HUDEP-2 (cell line): ENCODE data around the gene PIK3C2B.

Experiments
- DNase-seq, 76 experiments: peaks; one replicate each; lab custom pipeline; 2025; ENCODE audit not compliant: unreplicated experiment in 76 of 76; lab: John Stamatoyannopoulos, UW

Gene PIK3C2B

GRCh38 chr1:204463125-204464060 is 31.2 kb downstream of the PIK3C2B start:
- no peak for DNase-seq

DNA sequence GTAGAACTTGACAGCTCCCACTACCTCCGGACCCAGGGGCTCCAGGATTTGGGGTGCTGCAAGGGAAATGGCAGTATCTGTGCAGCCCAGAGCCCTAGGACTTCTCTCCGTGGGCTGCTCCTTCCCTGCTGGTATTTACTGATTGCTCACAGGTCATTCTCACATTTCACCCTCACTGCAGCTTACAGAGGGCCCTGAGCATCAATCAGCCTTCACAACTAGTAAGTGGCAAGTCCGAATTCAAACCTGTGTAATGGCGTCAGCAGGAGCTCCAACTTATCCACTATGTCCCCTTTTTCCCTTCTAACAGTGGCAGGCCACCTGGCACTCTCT is 32.4 kb downstream of the PIK3C2B start:
- DNase-seq = no peak

DNA sequence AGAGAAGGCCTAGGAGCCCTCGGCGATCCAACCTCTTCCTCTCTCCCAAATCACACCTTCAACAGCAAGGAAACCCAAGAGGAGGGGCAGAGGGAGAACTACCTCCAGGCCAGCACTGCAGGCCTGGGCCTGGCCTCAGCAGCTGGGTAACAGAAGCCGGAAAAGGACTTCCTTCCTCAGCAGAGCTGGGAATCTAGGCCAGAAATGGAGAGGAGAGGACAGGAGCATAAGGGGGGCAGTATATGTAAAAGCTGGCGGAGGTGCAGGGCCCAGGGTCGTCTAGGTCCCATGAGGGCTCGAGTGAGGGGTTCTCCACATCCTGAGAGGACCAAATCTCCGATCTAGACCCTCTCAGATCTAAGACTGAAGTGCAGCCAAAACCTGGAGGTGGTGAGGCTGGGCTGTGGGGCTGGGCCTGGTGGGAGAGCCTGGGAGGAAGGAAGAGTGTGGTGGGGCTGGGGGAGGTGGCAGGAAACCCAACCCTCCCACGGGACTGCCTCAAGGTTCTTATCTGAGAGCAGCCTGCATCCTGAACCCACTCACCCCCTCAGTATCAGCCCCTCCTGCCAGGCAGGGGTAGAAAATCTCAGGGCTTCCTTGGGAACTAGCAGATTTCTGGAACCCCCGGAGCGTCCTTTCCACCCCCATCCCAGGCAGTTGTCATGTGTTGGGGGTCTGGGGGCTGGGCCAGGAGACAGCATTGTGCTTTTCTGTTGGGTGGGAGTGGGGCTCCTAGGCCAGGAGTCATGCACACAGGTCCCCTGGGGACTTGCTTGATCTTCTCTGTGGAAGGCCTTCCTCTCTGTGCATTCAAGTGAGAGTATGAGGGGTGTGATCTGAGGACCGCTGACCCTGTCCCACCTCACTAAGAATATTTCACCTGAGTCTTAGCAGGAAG is 33.0 kb downstream of the PIK3C2B start:
- DNase-seq = no peak

DNA sequence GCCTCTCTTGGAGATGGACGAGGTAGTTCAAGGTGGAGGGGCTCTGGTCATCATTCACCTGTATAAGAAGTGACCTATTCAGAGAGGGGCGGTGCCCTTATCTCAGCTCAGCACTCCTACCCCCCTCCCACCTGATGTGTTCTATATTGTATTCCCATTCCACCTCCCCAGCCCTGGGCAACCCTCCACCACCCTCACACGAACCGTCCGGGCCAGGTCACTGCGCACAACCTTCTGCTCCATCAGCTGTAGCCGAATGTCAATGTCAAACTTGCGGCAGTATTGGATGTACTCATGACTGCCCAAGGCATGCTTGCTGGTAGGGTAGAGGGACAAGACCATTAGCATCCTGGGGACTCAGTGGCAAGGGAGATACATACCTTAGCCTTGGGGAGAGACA is 34.3 kb downstream of the PIK3C2B start:
- DNase-seq = no peak

GRCh38 chr1:204459706-204460105 is 34.9 kb downstream of the PIK3C2B start:
- DNase-seq = no peak

DNA sequence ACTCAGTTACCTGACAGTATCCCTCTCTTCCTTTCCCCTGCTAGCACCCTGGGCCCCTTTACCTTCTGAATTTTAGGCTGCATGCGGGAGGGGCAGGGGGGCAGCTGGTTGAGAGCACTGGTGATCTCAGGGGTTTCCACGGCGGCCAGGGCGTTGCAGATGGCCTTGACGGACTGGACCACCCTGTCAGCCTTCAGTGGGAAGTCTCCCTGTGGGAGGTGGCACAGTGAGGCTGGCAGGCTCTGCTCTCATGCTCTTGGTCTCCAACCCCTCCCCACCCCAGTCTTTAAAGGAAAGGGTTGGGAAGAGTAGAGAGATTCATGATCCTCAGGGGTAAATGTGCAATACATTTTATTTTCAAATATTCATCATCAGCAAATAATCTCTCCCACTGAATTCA is 36.9 kb downstream of the PIK3C2B start:
- DNase-seq = no peak

DNA sequence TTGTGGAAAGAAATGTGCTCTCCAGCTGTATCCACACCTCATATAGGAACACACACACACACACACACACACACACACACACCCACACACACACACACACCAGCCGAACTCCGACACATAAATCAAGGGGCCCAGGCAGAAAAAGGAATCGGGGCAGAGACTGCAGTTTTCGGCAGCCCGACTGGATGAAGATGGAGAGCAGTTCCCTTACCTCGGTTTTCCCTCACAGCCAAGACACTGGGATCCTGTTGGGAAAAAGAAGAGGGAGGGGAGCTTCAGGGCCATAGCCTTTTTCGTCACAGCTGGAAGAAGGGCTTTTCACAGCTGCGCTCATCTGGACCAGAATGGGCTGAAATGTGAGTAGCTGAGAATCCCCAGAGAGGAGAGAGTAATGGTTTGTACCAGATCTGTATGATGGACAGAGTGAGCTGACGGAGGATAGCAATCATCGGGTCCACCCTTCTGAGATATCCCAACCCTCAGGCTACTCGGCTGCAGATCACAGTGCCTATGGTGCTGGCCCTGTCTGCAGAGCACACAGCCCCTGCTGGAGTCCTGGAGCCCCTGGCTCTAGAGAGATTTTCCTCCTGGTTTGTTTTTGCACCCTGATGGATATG is 37.7 kb downstream of the PIK3C2B start:
- no peak for DNase-seq

DNA sequence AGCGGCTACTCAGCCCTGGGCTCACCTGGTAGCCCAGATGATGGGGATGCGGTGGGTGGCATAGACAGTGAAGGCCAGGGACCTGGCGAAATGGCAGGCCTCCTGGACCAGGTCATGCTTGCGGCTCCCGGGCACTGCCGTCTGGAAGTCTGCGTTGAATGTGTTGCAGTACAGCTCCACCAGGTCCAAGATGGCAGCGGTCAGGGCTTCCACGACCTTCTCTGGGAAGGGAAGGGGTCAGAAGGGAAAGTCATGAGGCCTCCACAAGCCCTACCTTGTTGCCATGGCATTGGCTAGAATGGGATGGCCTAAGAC is 38.8 kb downstream of the PIK3C2B start:
- no peak for DNase-seq

DNA sequence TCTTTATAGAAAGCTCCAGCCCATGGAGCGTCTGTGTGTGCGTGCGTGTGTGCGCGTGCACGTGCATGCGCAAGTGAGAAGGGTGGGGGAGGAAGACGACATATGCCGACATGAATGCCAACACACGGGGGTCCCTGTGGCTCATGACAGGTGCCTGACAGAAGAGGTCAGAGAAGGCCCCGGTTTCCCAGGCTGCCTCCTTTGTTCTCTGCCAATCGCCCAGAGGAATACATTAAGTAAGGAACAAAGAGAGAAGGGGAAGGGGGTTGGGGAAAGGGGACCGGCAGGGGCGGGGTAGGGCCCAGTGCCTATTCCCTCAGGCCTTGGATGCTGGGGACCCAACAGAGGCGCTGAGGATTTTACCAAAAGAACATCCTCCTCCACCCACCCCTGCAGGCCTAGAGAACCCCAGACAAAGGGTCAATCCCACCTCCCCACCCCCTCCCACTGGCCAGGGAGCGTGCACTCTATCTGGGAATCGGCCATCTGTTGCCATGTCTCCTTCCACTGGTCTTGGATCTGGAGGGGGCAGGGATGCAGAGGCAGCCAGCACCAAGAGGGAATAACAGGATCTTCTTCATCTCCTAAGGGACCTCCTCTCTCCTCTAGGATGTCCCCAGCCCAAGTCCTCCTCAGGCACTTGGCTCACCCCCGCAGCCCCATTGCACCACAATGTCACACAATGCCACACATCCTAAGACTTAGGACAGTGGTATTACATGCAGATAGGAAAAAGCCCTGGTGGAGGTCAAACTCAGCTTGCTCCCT is 39.4 kb downstream of the PIK3C2B start:
- no peak for DNase-seq

DNA sequence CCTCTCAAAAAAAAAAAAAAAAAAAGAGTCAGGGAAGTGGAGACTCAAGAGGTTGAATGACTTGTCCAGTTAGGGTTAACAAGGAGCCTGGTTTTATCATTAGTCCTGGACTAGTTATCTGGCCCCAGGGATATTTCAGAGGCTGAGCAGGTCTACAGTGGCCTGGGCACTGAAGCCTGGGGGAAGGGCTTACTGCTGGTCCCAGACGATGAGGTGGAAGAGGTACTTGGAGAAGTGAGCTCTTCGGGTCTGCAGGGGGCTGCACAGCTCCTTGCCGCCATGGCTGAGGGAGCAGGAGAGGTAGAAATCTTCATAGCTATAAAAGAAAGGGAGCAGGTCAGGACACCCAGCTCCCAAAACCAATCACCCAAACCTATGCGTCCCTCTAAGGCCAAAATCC is 40.1 kb downstream of the PIK3C2B start:
- no peak for DNase-seq

DNA sequence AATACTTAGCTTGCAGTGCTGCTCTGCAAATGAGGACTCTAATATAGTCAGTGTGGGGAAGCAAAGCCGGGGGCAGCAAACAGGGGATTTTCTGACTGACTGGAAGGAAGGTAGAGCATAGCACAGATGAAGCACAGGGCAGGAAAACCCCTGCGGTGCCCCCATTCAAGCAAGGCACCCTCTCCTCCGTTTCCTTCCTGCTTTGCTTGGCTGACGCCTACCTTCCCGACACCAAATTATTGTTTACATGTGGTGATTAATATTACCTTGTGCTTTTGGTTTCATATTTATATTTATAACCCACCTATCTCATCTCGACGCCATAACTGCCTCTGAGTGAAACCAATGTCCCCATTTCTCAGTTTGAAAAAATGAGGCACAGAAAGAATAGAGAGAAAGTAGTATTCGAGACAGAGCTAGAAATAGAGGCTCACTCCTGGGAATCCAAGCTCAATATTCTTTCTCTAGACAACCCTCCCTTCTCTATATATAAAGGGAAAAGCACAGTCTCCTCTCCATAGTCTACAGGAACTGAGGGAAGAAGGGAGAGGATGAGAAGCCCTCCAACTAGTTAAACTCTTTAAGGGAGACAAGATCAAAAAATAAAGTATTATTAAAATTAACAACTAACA is 41.3 kb downstream of the PIK3C2B start:
- no peak for DNase-seq

GRCh38 chr1:204451352-204452124 is 43.1 kb downstream of the PIK3C2B start:
- DNase-seq = no peak

DNA sequence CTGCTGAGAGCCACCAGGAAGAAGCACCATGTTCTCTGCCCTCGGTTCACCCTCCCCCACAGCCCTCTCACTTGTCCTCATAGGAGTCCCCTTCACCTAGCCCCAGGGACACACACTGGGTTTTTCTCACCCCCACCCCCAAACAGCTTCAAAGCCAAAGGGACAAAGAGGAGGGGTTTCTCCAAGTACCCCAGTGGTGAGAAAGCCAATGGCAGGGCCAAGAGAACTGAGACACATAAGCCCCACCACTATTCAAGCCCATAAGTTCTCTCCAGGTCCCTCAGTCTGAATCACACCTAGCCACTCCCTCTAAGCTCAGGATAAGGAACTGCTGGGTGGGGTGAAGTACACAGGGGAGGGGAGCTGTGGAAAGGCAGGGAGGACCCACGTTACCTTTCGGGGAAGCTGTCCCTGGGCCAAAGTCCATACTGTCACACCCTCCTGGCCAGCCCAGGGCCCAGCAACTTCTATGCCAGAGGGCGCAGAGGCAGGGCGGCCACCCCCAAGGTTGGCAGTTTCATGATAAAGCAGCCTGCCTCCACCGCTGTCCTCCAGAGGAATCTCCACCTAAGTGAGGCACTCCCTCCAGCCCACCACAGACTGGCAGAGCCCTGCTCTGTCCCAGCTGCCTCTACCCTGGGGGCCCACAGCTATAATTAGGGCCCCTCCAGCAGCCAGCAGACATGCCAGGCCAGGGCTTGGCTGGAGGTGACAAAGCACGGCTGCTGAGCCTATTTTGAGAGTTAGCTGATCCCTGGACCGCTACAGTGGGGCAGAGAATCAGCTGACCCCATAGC is 43.9 kb downstream of the PIK3C2B start:
- DNase-seq = no peak

DNA sequence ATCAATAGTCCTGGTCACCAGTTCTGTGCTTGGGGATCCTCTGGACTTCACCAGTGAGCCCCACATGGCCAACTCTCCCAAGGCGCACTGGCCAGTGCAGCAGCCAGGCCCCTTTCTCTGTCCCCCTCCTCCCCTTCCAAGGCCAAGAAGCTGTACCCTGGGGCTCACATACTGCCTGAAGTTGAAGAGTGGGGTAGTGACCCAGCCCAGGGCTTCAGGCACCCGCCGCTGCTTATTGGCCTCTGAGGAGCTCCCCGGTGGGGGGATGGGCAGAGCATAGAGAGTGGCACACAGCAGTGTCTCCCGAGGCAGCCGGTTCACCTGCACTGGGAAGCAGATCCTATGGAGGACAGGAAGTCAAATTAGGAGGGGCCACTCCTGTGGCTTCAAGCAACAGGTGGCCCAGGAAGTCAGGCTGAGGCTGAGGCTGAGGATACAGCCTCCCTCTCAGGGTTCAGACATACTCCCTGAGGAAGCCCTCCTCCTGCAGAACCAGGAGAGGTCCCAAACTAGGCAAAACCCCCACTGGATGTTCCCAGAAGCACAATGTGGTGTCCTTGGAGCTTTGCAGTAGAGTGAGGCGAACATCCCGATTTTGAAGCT is 44.8 kb downstream of the PIK3C2B start:
- DNase-seq = no peak

- no peak for DNase-seq
These were observed 45.5 kb downstream of the PIK3C2B start for GRCh38 chr1:204448991-204449677.

GRCh38 chr1:204448344-204448964 is 46.2 kb downstream of the PIK3C2B start:
- no peak for DNase-seq

DNA sequence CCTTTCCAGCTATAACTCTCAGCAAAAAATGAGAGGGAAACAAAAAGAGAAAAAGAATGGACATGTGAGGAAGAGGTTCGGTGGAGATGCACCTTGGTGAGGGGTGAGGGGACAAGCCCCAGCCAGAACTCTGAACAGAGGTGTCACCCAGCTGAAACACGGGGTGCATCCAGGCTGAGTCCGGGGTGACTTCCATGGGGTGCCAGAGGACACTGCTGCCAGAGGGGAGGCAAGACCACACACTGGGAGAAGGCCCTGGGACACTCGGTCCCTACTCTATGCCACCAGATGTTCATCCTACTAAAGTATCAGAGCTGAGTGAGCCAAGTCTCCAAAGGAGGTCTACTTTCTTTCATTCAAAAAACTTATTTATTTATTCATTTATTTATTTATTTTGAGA is 46.9 kb downstream of the PIK3C2B start:
- DNase-seq = no peak
